CD14-positive monocyte (primary cell): ENCODE data around the gene NLRC4. TPM values are rescaled to one million over a fixed set of nuclear protein-coding genes. Genes with fewer than 3 reads are reported as not detected.

Experiments
- DNase-seq, 3 donors: peaks; one replicate each; pipeline ENCODE4 v3.0.0-alpha.2; 2011 to 2022
- H2AFZ ChIP-seq: 2 replicates; pipeline ENCODE4 v1.6.0; 2012; ENCODE audit warnings: mild to moderate bottlenecking, low read depth, low read length, inconsistent platforms; ENCODE audit not compliant: insufficient read depth, poor library complexity, severe bottlenecking
- H3K27ac ChIP-seq, 2 donors: 1 replicate in 1 of 2; 2 replicates in 1 of 2; pipeline ENCODE4 v1.5.1; 2012 to 2013; ENCODE audit warnings: low read length in 2 of 2, control low read depth in 1 of 2, inconsistent platforms in 1 of 2, low read depth in 1 of 2, mild to moderate bottlenecking in 1 of 2
- H3K27me3 ChIP-seq, 2 donors: one replicate each; pipeline versions ENCODE4 v1.6.0 to v1.6.1; 2011 to 2013; ENCODE audit warnings: low read length in 2 of 2; ENCODE audit not compliant: control insufficient read depth in 2 of 2, insufficient read depth in 2 of 2
- H3K36me3 ChIP-seq, 2 donors: replicated peaks in 1 of 2; 1 replicate in 1 of 2; 2 replicates in 1 of 2; pipeline versions ENCODE4 v1.5.1 to v1.6.1; 2012 to 2013; ENCODE audit warnings: low read length in 2 of 2, control low read depth in 1 of 2, inconsistent platforms in 1 of 2, mild to moderate bottlenecking in 1 of 2; ENCODE audit not compliant: insufficient read depth in 2 of 2, control insufficient read depth in 1 of 2
- H3K4me1 ChIP-seq, 2 donors: 1 replicate in 1 of 2; 2 replicates in 1 of 2; pipeline versions ENCODE4 v1.5.1 to v1.6.1; 2012 to 2013; ENCODE audit warnings: low read length in 2 of 2, control low read depth in 1 of 2, inconsistent platforms in 1 of 2, mild to moderate bottlenecking in 1 of 2, moderate library complexity in 1 of 2; ENCODE audit not compliant: insufficient read depth in 2 of 2, control insufficient read depth in 1 of 2
- H3K4me2 ChIP-seq: replicated peaks from 2 replicates; pipeline ENCODE3; 2012; ENCODE audit warnings: low read length, moderate library complexity, mild to moderate bottlenecking; ENCODE audit not compliant: poor library complexity, severe bottlenecking; ENCODE audit errors: extremely low read depth
- H3K4me3 ChIP-seq, 3 experiments: fragments of 200-600 bp in 1 of 3; sonication (generic) in 1 of 3; replicated peaks in 1 of 3; 1 replicate in 2 of 3; 2 replicates in 1 of 3; pipeline ENCODE4 v1.5.1; 2011 to 2013; ENCODE audit warnings: low read length in 3 of 3, mild to moderate bottlenecking in 3 of 3, control low read depth in 2 of 3, low read depth in 2 of 3, inconsistent platforms in 1 of 3, moderate library complexity in 1 of 3
- H3K79me2 ChIP-seq: 2 replicates; pipeline ENCODE4 v1.6.0; 2012; ENCODE audit warnings: mild to moderate bottlenecking, control low read depth, inconsistent platforms, low read length, moderate library complexity; ENCODE audit not compliant: insufficient read depth
- H3K9ac ChIP-seq: 2 replicates; pipeline ENCODE4 v1.6.0; 2017; ENCODE audit warnings: low read length, mild to moderate bottlenecking; ENCODE audit not compliant: insufficient read depth, poor library complexity, severe bottlenecking
- H3K9me3 ChIP-seq, 2 donors: replicated peaks in 1 of 2; 1 replicate in 1 of 2; 2 replicates in 1 of 2; pipeline versions ENCODE4 v1.5.1 to v1.6.1; 2012 to 2013; ENCODE audit warnings: low read length in 2 of 2, control low read depth in 1 of 2; ENCODE audit not compliant: control insufficient read depth in 1 of 2, insufficient read depth in 1 of 2
- H4K20me1 ChIP-seq: 2 replicates; pipeline ENCODE4 v1.6.0; 2012; ENCODE audit warnings: mild to moderate bottlenecking, low read length, control low read depth, moderate library complexity; ENCODE audit not compliant: insufficient read depth
- H3K27ac Mint-ChIP-seq, 7 donors: one replicate each; pipeline ENCODE4 v1.8.0; 2020; ENCODE audit warnings: mild to moderate bottlenecking in 7 of 7, mixed read lengths in 7 of 7, moderate library complexity in 6 of 7, inconsistent platforms in 2 of 7
- H3K27me3 Mint-ChIP-seq, 3 donors: one replicate each; pipeline ENCODE4 v1.8.0; 2021 to 2022; ENCODE audit warnings: low read depth in 3 of 3, mild to moderate bottlenecking in 3 of 3, mixed read lengths in 3 of 3, moderate library complexity in 3 of 3, inconsistent platforms in 1 of 3
- H3K36me3 Mint-ChIP-seq, 2 donors: one replicate each; pipeline ENCODE4 v1.8.0; 2020; ENCODE audit warnings: mixed read lengths in 2 of 2, inconsistent platforms in 1 of 2, mild to moderate bottlenecking in 1 of 2
- H3K4me1 Mint-ChIP-seq: one replicate; pipeline ENCODE4 v1.8.0; 2020; ENCODE audit warnings: mild to moderate bottlenecking, mixed read lengths
- H3K4me3 Mint-ChIP-seq, 2 donors: one replicate each; pipeline ENCODE4 v1.8.0; 2020; ENCODE audit warnings: mild to moderate bottlenecking in 2 of 2, mixed read lengths in 2 of 2, moderate library complexity in 1 of 2
- H3K9me3 Mint-ChIP-seq, 7 donors: one replicate each; pipeline ENCODE4 v1.8.0; 2020 to 2022; ENCODE audit warnings: mixed read lengths in 7 of 7, mild to moderate bottlenecking in 6 of 7, moderate library complexity in 6 of 7, inconsistent platforms in 2 of 7
- CTCF ChIP-seq: fragments of 200-600 bp; IDR thresholded peaks from one replicate; pipeline ENCODE4 v1.8.0; 2022; ENCODE audit warnings: antibody characterized with exemption, mild to moderate bottlenecking
- WGBS: methylation state at CpG from one replicate; pipeline ENCODE4 v1.1.5; 2013; ENCODE audit warnings: missing lambda C conversion rate; ENCODE audit not compliant: insufficient coverage; 5-methylcytosine and 5-hydroxymethylcytosine counted together
- intact Hi-C, 2 donors: fragments of 100-400 bp; cut with micrococcal nuclease; formaldehyde crosslinking; loops; one replicate each; pipeline versions ENCODE4 v1.15.0 to v1.15.1; 2023
- polyA plus RNA-seq, 3 donors: library from polyadenylated mRNA; depleted of rRNA in 1 of 3; unstranded in 2 of 3; stranded (reverse) in 1 of 3; fragments of 300-500 nt in 2 of 3; fragments of >200 nt in 1 of 3; fragmentation: Illumina TruSeq in 2 of 3; gene quantifications; 1 replicate in 2 of 3; 2 replicates in 1 of 3; pipeline ENCODE4 v1.2.3, GENCODE V29; 2012 to 2021

NLRC4 gene
- polyA plus RNA-seq, 3 donors, result 18.8 to 38.3 (median 27.3) TPM

DNA sequence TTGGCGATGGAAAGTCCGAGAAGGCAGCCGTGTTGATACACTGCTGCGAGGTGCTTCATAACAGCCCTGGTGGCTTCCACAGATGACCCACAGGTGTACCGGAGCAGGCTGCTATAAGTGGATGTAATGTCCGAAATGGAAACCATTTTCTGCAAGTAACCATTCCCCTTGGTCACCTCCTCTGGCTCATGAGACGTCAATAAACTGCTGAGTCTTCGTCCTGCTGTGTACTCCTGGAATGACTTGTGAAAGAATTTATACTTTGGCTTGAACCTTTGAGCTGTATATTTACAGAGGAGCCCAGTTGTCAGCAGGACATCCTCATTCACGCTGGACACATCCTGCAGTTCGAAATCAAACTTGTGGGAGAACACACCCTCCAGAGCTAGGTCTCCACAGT lies 14.4 kb downstream of the NLRC4 start:
- H3K4me3 Mint-ChIP-seq, result no peak overlapping the region
- no peak overlapping the region for H3K4me3 ChIP-seq
- peaks cover 9% of the 10 kb centered on the region for H3K4me1 Mint-ChIP-seq
- H3K27me3 ChIP-seq, result no peaks in the 10 kb centered on the region
- H3K9ac ChIP-seq, result no peak overlapping the region
- peaks cover 81 to 95% of the 10 kb centered on the region in 2 donors for H3K36me3 ChIP-seq
- peaks cover 74% of the 10 kb centered on the region for H3K79me2 ChIP-seq
- H3K9me3 Mint-ChIP-seq, result no peaks in the 10 kb centered on the region
- H3K9me3 ChIP-seq, result no peaks in the 10 kb centered on the region
- H3K27ac Mint-ChIP-seq, result no peak overlapping the region
- peaks cover 77 to 89% of the 10 kb centered on the region in 2 donors for H3K36me3 Mint-ChIP-seq
- TF ChIP-seq CTCF, result no peak
- H3K4me2 ChIP-seq, result no peak overlapping the region
- peaks cover 0 to 1% (median 0%) of the 10 kb centered on the region in 3 donors for H3K27me3 Mint-ChIP-seq
- intact Hi-C loops, result no loop called here
- peaks cover 98% of the 10 kb centered on the region for H4K20me1 ChIP-seq
- no peaks in the 10 kb centered on the region for H3K4me1 ChIP-seq
- 100% methylated on average over 7 of the region's 10 CpGs for WGBS
- H3K27ac ChIP-seq, result no peak overlapping the region
- no peak for DNase-seq
- no peak overlapping the region for H2AFZ ChIP-seq

GRCh38 chr2:32249731-32250236 lies 14.9 kb downstream of the NLRC4 start:
- intact Hi-C loops, result no loop called here
- H3K9me3 Mint-ChIP-seq, result no peaks in the 10 kb centered on the region
- peaks cover 9% of the 10 kb centered on the region for H3K4me1 Mint-ChIP-seq
- Histone ChIP-seq H2AFZ (no peak overlapping the region), H3K27ac (no peak overlapping the region), H3K27me3 (no peaks in the 10 kb centered on the region), H3K9ac (no peak overlapping the region), H3K4me2 (no peak overlapping the region), H3K4me1 (no peaks in the 10 kb centered on the region), H3K9me3 (no peaks in the 10 kb centered on the region), H3K36me3 (peaks cover 80 to 95% of the 10 kb centered on the region in 2 donors), H3K4me3 (no peak overlapping the region), H3K79me2 (peaks cover 76% of the 10 kb centered on the region), H4K20me1 (peaks cover 98% of the 10 kb centered on the region)
- peaks cover 75 to 89% of the 10 kb centered on the region in 2 donors for H3K36me3 Mint-ChIP-seq
- DNase-seq, result no peak
- TF ChIP-seq CTCF, result no peak
- H3K27ac Mint-ChIP-seq, result no peak overlapping the region
- 100% methylated on average over 1 of the region's 2 CpGs for WGBS
- H3K4me3 Mint-ChIP-seq, result no peak overlapping the region
- peaks cover 0 to under 1% (median 0%) of the 10 kb centered on the region in 3 donors for H3K27me3 Mint-ChIP-seq
